Breast epithelium (tissue), 3 donors: ENCODE results near the gene VEGFC.

Experiments used
- POLR2A ChIP-seq: fragments of 450-650 bp; IDR thresholded peaks from one replicate; pipeline ENCODE4 v1.6.1; 2016; ENCODE audit warnings: antibody characterized with exemption, mild to moderate bottlenecking, moderate library complexity
- POLR2AphosphoS5 ChIP-seq, 3 donors: sonication (generic); formaldehyde crosslinking; IDR thresholded peaks; one replicate each; pipeline ENCODE4 v1.6.1; 2017; ENCODE audit warnings: antibody characterized with exemption in 3 of 3
- TF ChIP-seq, protein P1 (sequence below), 3 donors: fragments of 450-650 bp; IDR thresholded peaks; one replicate each; pipeline ENCODE4 v1.5.1; 2016 to 2017; ENCODE audit warnings: antibody characterized with exemption in 3 of 3, mild to moderate bottlenecking in 3 of 3, moderate library complexity in 3 of 3

DNA sequence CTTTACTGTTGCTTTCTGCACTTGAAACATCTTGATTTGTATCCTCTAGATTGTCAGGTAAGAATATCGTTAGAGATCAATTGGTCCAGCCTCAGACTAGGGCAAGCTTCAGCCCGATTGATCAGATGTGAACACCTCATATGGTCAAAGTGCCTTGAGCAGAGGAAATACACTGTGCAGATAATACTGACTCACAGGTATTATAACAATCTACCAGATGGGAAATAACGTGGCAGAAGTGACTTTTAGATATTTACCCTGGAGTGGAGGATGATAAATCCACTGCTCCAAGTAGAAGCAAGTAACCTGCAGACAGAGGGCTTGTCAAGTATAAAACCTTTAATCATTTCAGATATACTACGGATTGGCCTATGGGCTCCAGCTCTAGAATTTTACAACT lies 17.9 kb downstream of the VEGFC start:
- TF ChIP-seq, protein P1, sequence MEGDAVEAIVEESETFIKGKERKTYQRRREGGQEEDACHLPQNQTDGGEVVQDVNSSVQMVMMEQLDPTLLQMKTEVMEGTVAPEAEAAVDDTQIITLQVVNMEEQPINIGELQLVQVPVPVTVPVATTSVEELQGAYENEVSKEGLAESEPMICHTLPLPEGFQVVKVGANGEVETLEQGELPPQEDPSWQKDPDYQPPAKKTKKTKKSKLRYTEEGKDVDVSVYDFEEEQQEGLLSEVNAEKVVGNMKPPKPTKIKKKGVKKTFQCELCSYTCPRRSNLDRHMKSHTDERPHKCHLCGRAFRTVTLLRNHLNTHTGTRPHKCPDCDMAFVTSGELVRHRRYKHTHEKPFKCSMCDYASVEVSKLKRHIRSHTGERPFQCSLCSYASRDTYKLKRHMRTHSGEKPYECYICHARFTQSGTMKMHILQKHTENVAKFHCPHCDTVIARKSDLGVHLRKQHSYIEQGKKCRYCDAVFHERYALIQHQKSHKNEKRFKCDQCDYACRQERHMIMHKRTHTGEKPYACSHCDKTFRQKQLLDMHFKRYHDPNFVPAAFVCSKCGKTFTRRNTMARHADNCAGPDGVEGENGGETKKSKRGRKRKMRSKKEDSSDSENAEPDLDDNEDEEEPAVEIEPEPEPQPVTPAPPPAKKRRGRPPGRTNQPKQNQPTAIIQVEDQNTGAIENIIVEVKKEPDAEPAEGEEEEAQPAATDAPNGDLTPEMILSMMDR (IDR thresholded peaks at IDR 0.05): no peak
- TF ChIP-seq POLR2A (no peak), POLR2AphosphoS5 (IDR thresholded peaks at IDR 0.05) (no peak)
